Spinal cord (tissue), 10 donors: ENCODE results near the gene BIRC3. TPM values are rescaled to one million over a fixed set of nuclear protein-coding genes. Genes with fewer than 3 reads are reported as not detected.
"Not testable (repeated sequence)": the region's sequence is repeated elsewhere in the genome, so short reads cannot be mapped to it uniquely, and the experiment has no call there.

Source experiments
- DNase-seq, 6 donors: peaks; one replicate each; pipeline versions ENCODE4 v3.0.0 to v3.0.0-alpha.2; 2013 to 2015; ENCODE audit warnings: low spot score in 6 of 6, low read depth in 4 of 6
- H3K27ac ChIP-seq: one replicate; pipeline ENCODE4 v1.5.1; 2013; ENCODE audit warnings: low read depth, low read length, control low read depth
- H3K27me3 ChIP-seq: one replicate; pipeline ENCODE4 v1.6.1; 2013; ENCODE audit warnings: low read length; ENCODE audit not compliant: control insufficient read depth, insufficient read depth
- H3K36me3 ChIP-seq: one replicate; pipeline ENCODE4 v1.6.1; 2013; ENCODE audit warnings: low read length; ENCODE audit not compliant: control insufficient read depth, insufficient read depth
- H3K4me1 ChIP-seq: one replicate; pipeline ENCODE4 v1.6.1; 2013; ENCODE audit warnings: low read length; ENCODE audit not compliant: control insufficient read depth, insufficient read depth
- H3K4me3 ChIP-seq: one replicate; pipeline ENCODE4 v1.5.1; 2013; ENCODE audit warnings: low read depth, low read length, control low read depth
- H3K9me3 ChIP-seq: one replicate; pipeline ENCODE4 v1.6.1; 2013; ENCODE audit warnings: low read length; ENCODE audit not compliant: control insufficient read depth, insufficient read depth
- WGBS: methylation state at CpG from one replicate; pipeline ENCODE4 v1.1.5; 2013; ENCODE audit warnings: missing lambda C conversion rate; ENCODE audit not compliant: insufficient coverage; 5-methylcytosine and 5-hydroxymethylcytosine counted together
- polyA plus RNA-seq, 2 donors: library from polyadenylated mRNA; unstranded; fragments of 120-200 nt; gene quantifications; one replicate each; pipeline ENCODE4 v1.2.1, GENCODE V29; 2013; ENCODE audit not compliant: insufficient read length in 2 of 2
- total RNA-seq, 2 donors: library from RNA; depleted of rRNA in 1 of 2; stranded (reverse); fragments of 120-200 nt in 1 of 2; fragments of >200 nt in 1 of 2; gene quantifications; one replicate each; pipeline versions ENCODE4 v1.2.3 to v1.2.4, GENCODE V29; 2013 to 2014
- donor health status: healthy.

The BIRC3 gene
- total and polyA plus RNA-seq, 4 donors: 1.8 to 6.2 (median 3.1) TPM

- Histone ChIP-seq H3K9me3 (no peaks in the 10 kb centered on the region), H3K4me1 (no peaks in the 10 kb centered on the region), H3K27ac (no peak overlapping the region), H3K27me3 (no peaks in the 10 kb centered on the region), H3K4me3 (no peak overlapping the region), H3K36me3 (no peaks in the 10 kb centered on the region)
- WGBS: no CpG with 5 or more reads among the region's 6 CpGs
- DNase-seq: peak in 2 of 6 donors; percentile 65 to 69
Measured at GRCh38 chr11:102293873-102294601, 23.2 kb upstream of the BIRC3 start.

GRCh38 chr11:102295045-102295444 lies 22.2 kb upstream of the BIRC3 start:
- Histone ChIP-seq H3K4me3 (no peak overlapping the region), H3K4me1 (no peaks in the 10 kb centered on the region), H3K27me3 (no peaks in the 10 kb centered on the region), H3K27ac (no peak overlapping the region), H3K36me3 (no peaks in the 10 kb centered on the region), H3K9me3 (no peaks in the 10 kb centered on the region)
- 70% methylated on average over 2 of the region's 2 CpGs for WGBS
- no peak for DNase-seq

- not testable (repeated sequence) for H3K27ac ChIP-seq, H3K36me3 ChIP-seq, H3K27me3 ChIP-seq, H3K4me1 ChIP-seq, H3K4me3 ChIP-seq, DNase-seq, H3K9me3 ChIP-seq
- WGBS: no CpG with 5 or more reads among the region's 4 CpGs
Measured at GRCh38 chr11:102296757-102297156, 20.5 kb upstream of the BIRC3 start.

- DNase-seq, H3K4me1 ChIP-seq, H3K27me3 ChIP-seq, H3K36me3 ChIP-seq, H3K27ac ChIP-seq, H3K4me3 ChIP-seq, H3K9me3 ChIP-seq: not testable (repeated sequence)
- WGBS: 73% methylated on average over 1 of the region's 2 CpGs
Measured at GRCh38 chr11:102300837-102301236, 16.4 kb upstream of the BIRC3 start.

- H3K27me3 ChIP-seq: no peaks in the 10 kb centered on the region
- no peak for DNase-seq
- no peaks in the 10 kb centered on the region for H3K4me1 ChIP-seq
- H3K9me3 ChIP-seq: peaks cover 4% of the 10 kb centered on the region
- no peaks in the 10 kb centered on the region for H3K36me3 ChIP-seq
- no peak overlapping the region for H3K27ac ChIP-seq
- 88% methylated on average over 1 of the region's 1 CpG for WGBS
- no peak overlapping the region for H3K4me3 ChIP-seq
Measured at GRCh38 chr11:102302241-102302640, 15.0 kb upstream of the BIRC3 start.

GRCh38 chr11:102304686-102305085 lies 12.6 kb upstream of the BIRC3 start:
- DNase-seq: no peak
- no peak overlapping the region for H3K4me3 ChIP-seq
- no peaks in the 10 kb centered on the region for H3K36me3 ChIP-seq
- H3K9me3 ChIP-seq: peaks cover 4% of the 10 kb centered on the region
- H3K4me1 ChIP-seq: no peaks in the 10 kb centered on the region
- H3K27me3 ChIP-seq: no peaks in the 10 kb centered on the region
- H3K27ac ChIP-seq: no peak overlapping the region
- 90% methylated on average over 2 of the region's 4 CpGs for WGBS

GRCh38 chr11:102305352-102306047 lies 11.8 kb upstream of the BIRC3 start:
- H3K27ac ChIP-seq: no peak overlapping the region
- no peak overlapping the region for H3K4me3 ChIP-seq
- H3K9me3 ChIP-seq: peaks cover 4% of the 10 kb centered on the region
- no peaks in the 10 kb centered on the region for H3K4me1 ChIP-seq
- DNase-seq: no peak
- no CpG with 5 or more reads among the region's 3 CpGs for WGBS
- no peaks in the 10 kb centered on the region for H3K36me3 ChIP-seq
- no peaks in the 10 kb centered on the region for H3K27me3 ChIP-seq

GRCh38 chr11:102306048-102306597 lies 11.2 kb upstream of the BIRC3 start:
- peaks cover 4% of the 10 kb centered on the region for H3K9me3 ChIP-seq
- H3K4me3 ChIP-seq: no peak overlapping the region
- H3K27me3 ChIP-seq: no peaks in the 10 kb centered on the region
- H3K4me1 ChIP-seq: no peaks in the 10 kb centered on the region
- no peaks in the 10 kb centered on the region for H3K36me3 ChIP-seq
- no peak overlapping the region for H3K27ac ChIP-seq
- WGBS: 86% methylated on average over 2 of the region's 5 CpGs
- DNase-seq: peak in 1 of 6 donors; percentile 14

- WGBS: 71% methylated on average over 4 of the region's 9 CpGs
Measured at GRCh38 chr11:102306817-102307726, 10.2 kb upstream of the BIRC3 start.

More at GRCh38 chr11:102306817-102307726, 10.2 kb upstream of the BIRC3 start:
- peaks cover 4% of the 10 kb centered on the region for H3K9me3 ChIP-seq
- H3K36me3 ChIP-seq: no peaks in the 10 kb centered on the region
- H3K27me3 ChIP-seq: no peaks in the 10 kb centered on the region
- no peak for DNase-seq
- no peak overlapping the region for H3K27ac ChIP-seq
- H3K4me3 ChIP-seq: no peak overlapping the region
- H3K4me1 ChIP-seq: no peaks in the 10 kb centered on the region
